K562 (cell line): ENCODE results near the gene LAIR1. TPM values are rescaled to one million over a fixed set of nuclear protein-coding genes. Genes with fewer than 3 reads are reported as not detected.

Source experiments
- ID3 ChIP-seq, 2 experiments: fragments of 250-450 bp in 1 of 2; fragments of 450-650 bp in 1 of 2; sonication (Bioruptor Pico) in 1 of 2; IDR thresholded peaks; 2 replicates each; pipeline versions ENCODE4 v1.6.1 to v1.8.0; 2016 to 2021; ENCODE audit warnings: mild to moderate bottlenecking in 2 of 2, moderate library complexity in 2 of 2, missing compliant biosample characterization in 1 of 2, missing genetic modification characterization in 1 of 2
- MAFK ChIP-seq: IDR thresholded peaks from 2 replicates; pipeline ENCODE4 v1.6.1; 2011; ENCODE audit warnings: low read length, improper control_type of control experiment
- VEZF1 ChIP-seq: fragments of 200-800 bp; sonication (Bioruptor generic); IDR thresholded peaks from 2 replicates; pipeline ENCODE4 v1.6.1; 2017; ENCODE audit warnings: missing genetic modification characterization, missing compliant biosample characterization
- ZFP30 ChIP-seq: fragments of 250-450 bp; sonication (Bioruptor Pico); IDR thresholded peaks from 2 replicates; pipeline ENCODE4 v1.8.0; 2022; ENCODE audit warnings: moderate library complexity, mild to moderate bottlenecking, inconsistent platforms, borderline replicate concordance
- ZNF165 ChIP-seq: fragments of 250-450 bp; sonication (Bioruptor Pico); IDR thresholded peaks from 2 replicates; pipeline ENCODE4 v1.4.0; 2020; ENCODE audit warnings: borderline replicate concordance
- ZNF316 ChIP-seq: fragments of 450-650 bp; IDR thresholded peaks from 2 replicates; pipeline ENCODE4 v1.6.1; 2016
- polyA plus RNA-seq, 8 experiments: library from polyadenylated mRNA; depleted of rRNA in 4 of 8; stranded (reverse) in 5 of 8; unstranded in 3 of 8; fragments of >200 nt; fragmentation: Nextera tagmentation in 2 of 8; fragmentation: Illumina TruSeq in 1 of 8; extraction: Ambion mirVana in 2 of 8; extraction: Trizol in 1 of 8; gene quantifications; 2 replicates each; pipeline versions ENCODE4 v1.2.1 to v1.2.3, GENCODE V29; 2011 to 2014; ENCODE audit warnings: inconsistent platforms in 1 of 8, missing spikeins in 1 of 8
- total RNA-seq, 7 experiments: library from RNA; depleted of rRNA in 6 of 7; stranded (reverse); fragments of >200 nt in 6 of 7; fragmentation: Illumina TruSeq in 2 of 7; extraction: Trizol in 2 of 7; gene quantifications; 2 replicates each; pipeline versions ENCODE4 v1.2.1 to v1.2.3, GENCODE V29; 2011 to 2021; ENCODE audit warnings: low replicate concordance in 1 of 7
- TF ChIP-seq, protein P1 (sequence below): fragments of 450-650 bp; formaldehyde crosslinking; IDR thresholded peaks from 2 replicates; pipeline ENCODE4 v1.4.0; 2022; ENCODE audit warnings: mild to moderate bottlenecking, moderate library complexity
- TF ChIP-seq, protein P2 (sequence below), 2 experiments: fragments of 450-650 bp in 1 of 2; sonication (generic) in 1 of 2; formaldehyde crosslinking in 1 of 2; IDR thresholded peaks in 1 of 2; conservative IDR thresholded peaks in 1 of 2; 2 replicates each; pipeline versions ENCODE4 v1.6.1 to v1.8.1; 2016 to 2023; ENCODE audit warnings: mild to moderate bottlenecking in 2 of 2, moderate library complexity in 2 of 2, inconsistent platforms in 1 of 2, missing genetic modification reagents in 1 of 2

Gene LAIR1
- total and polyA plus RNA-seq, 9 of the 15 experiments (the other 6 are each of a cell fraction or from before 2014, with no cell fraction given), result 0.12 to 0.54 (median 0.24) TPM; not detected in 6

DNA sequence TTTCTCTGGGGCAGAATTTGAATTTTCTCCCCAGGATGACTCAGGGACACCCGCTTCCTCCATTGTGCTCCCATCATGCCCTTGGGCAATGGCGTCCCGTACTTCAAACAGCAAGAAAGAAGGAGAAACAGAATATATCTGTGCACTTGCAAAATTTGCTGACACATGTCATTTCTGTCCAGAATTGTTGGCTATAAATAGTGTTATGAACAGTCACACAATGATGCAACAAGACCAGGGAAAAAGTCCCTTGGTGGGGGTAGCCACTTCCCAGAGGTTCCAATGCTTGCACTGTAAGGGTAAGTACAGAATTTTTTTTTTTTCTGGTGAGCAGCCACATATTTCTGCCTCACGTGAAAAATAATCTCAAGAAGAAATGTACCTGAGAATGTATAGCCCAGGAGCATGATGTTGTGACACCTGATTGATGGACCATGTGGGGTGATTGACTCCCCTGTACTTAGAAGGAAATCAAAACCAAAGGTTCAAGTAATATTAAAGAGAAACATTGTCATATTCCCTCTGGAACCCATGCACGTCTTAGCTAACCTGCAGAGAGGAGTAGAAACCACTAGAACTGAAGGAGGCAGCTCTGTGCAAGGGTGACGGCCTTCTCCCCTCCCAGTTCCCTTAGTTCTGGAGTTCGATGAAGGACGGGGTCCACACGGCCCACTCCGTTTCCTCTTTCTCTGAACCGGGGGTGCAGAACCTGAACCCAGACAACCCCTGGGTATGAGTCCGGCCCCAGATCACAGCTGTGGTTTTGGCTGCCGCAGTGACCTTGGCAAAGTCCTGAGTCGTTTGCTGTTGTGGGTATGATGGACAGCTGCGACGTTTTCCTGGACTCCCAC lies 9.3 kb upstream of the LAIR1 start (continued):
- TF ChIP-seq VEZF1 (CRISPR knock-in tag), result peak; percentile 15; the same call in 1 of the 2 replicates
- TF ChIP-seq ZFP30 (CRISPR knock-in tag), result no peak
- TF ChIP-seq ID3 (CRISPR knock-in tag; IDR thresholded peaks at IDR 0.05), result no peak
- no peak for TF ChIP-seq ID3 (tag; IDR thresholded peaks at IDR 0.05)
- TF ChIP-seq ZNF316, result peak; percentile 95
- TF ChIP-seq, protein P1, sequence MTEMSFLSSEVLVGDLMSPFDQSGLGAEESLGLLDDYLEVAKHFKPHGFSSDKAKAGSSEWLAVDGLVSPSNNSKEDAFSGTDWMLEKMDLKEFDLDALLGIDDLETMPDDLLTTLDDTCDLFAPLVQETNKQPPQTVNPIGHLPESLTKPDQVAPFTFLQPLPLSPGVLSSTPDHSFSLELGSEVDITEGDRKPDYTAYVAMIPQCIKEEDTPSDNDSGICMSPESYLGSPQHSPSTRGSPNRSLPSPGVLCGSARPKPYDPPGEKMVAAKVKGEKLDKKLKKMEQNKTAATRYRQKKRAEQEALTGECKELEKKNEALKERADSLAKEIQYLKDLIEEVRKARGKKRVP (CRISPR knock-in tag), result 0 out of 2 replicates have a peak, but pooled peaks have one; percentile 38
- TF ChIP-seq, protein P2, sequence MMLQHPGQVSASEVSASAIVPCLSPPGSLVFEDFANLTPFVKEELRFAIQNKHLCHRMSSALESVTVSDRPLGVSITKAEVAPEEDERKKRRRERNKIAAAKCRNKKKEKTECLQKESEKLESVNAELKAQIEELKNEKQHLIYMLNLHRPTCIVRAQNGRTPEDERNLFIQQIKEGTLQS (IDR thresholded peaks at IDR 0.05), result peak; percentile 69
- TF ChIP-seq, protein P2 (CRISPR knock-in tag; conservative IDR thresholded peaks at IDR 0.05), result no peak
- TF ChIP-seq MAFK, result peak; percentile 95
- 0 out of 2 replicates have a peak, but pooled peaks have one; percentile 25 for TF ChIP-seq ZNF165 (CRISPR knock-in tag)
